Measurements from ENCODE around the gene TRPM3. TPM values are rescaled to one million over a fixed set of nuclear protein-coding genes. Genes with fewer than 3 reads are reported as not detected.

Gene TRPM3
- total RNA-seq, 1 experiment from 2014 or later, result not detected

- no peaks in the 10 kb centered on the region for H3K27me3 ChIP-seq (ENCODE audit: control insufficient read depth, insufficient read depth, low read length)
- DNase-seq (ENCODE audit: low read depth, low spot score) (no peak), ATAC-seq (no peak)
- in situ Hi-C loops (cut with HindIII; ENCODE audit: low pct_unique_long_range_greater_than_20kb, low sequenced_read_pairs) (no loop called here), intact Hi-C loops (cut with micrococcal nuclease; ENCODE audit: unreplicated experiment) (no loop called here)
- ChIA-PET POLR2A (no interaction called here), CTCF (no interaction called here)
- BruUV-seq (replicated peaks), result no TSS peak
- H3K27ac ChIP-seq (ENCODE audit: low read length), result no peak overlapping the region
- no peak for TF ChIP-seq CTCF (IDR thresholded peaks at IDR 0.05)
- TF ChIP-seq REST (IDR thresholded peaks at IDR 0.05; ENCODE audit: insufficient read depth in 1 of 2, low read depth in 2 of 2, low read length in 1 of 2), result no peak
- no peak for TF ChIP-seq POLR2AphosphoS5 (IDR thresholded peaks at IDR 0.05; ENCODE audit: low read depth, low read length)
- no peak for TF ChIP-seq TCF7L2 (IDR thresholded peaks at IDR 0.05; ENCODE audit: low read depth, low read length)
- TF ChIP-seq SIN3A (IDR thresholded peaks at IDR 0.05; ENCODE audit: borderline replicate concordance, insufficient read depth, low read depth, low read length), result no peak
- H3K4me1 ChIP-seq (ENCODE audit: control insufficient read depth, insufficient read depth, low read length), result no peaks in the 10 kb centered on the region
- no peaks in the 10 kb centered on the region for H3K9me3 ChIP-seq (ENCODE audit: control insufficient read depth, insufficient read depth, low read depth, low read length)
- no peaks in the 10 kb centered on the region for H3K36me3 ChIP-seq (ENCODE audit: control insufficient read depth, insufficient read depth, low read length)
- no peak overlapping the region for H3K4me3 ChIP-seq (ENCODE audit: low read depth in 2 of 2, low read length in 2 of 2)
These were observed 372.4 kb downstream of the TRPM3 start for GRCh38 chr9:70749066-70749465.

GRCh38 chr9:70747261-70747718 is 374.1 kb downstream of the TRPM3 start:
- ChIA-PET POLR2A (no interaction called here), CTCF (no interaction called here)
- DNase-seq (ENCODE audit: low read depth, low spot score) (no peak), ATAC-seq (no peak)
- Histone ChIP-seq H3K4me1 (ENCODE audit: control insufficient read depth, insufficient read depth, low read length) (no peaks in the 10 kb centered on the region), H3K27ac (ENCODE audit: low read length) (no peak overlapping the region), H3K27me3 (ENCODE audit: control insufficient read depth, insufficient read depth, low read length) (no peaks in the 10 kb centered on the region), H3K36me3 (ENCODE audit: control insufficient read depth, insufficient read depth, low read length) (no peaks in the 10 kb centered on the region), H3K4me3 (ENCODE audit: low read depth in 2 of 2, low read length in 2 of 2) (no peak overlapping the region), H3K9me3 (ENCODE audit: control insufficient read depth, insufficient read depth, low read depth, low read length) (no peaks in the 10 kb centered on the region)
- TF ChIP-seq CTCF (IDR thresholded peaks at IDR 0.05), result no peak
- TF ChIP-seq TCF7L2 (IDR thresholded peaks at IDR 0.05; ENCODE audit: low read depth, low read length), result no peak
- no peak for TF ChIP-seq POLR2AphosphoS5 (IDR thresholded peaks at IDR 0.05; ENCODE audit: low read depth, low read length)
- no peak for TF ChIP-seq SIN3A (IDR thresholded peaks at IDR 0.05; ENCODE audit: borderline replicate concordance, insufficient read depth, low read depth, low read length)
- no peak for TF ChIP-seq REST (IDR thresholded peaks at IDR 0.05; ENCODE audit: insufficient read depth in 1 of 2, low read depth in 2 of 2, low read length in 1 of 2)
- BruUV-seq (replicated peaks), result no TSS peak
- intact Hi-C loops (cut with micrococcal nuclease; ENCODE audit: unreplicated experiment) (no loop called here), in situ Hi-C loops (cut with HindIII; ENCODE audit: low pct_unique_long_range_greater_than_20kb, low sequenced_read_pairs) (no loop called here)

Data from Panc1 (cell line).